GM21390 (cell line): Measurements from ENCODE around the gene RAP1GAP.

Source experiments
- ATAC-seq: cut with Tn5 transposase; IDR thresholded peaks from one replicate; pipeline ENCODE4 v1.9.1; 2021; ENCODE audit not compliant: unreplicated experiment

The RAP1GAP gene

GRCh38 chr1:21550097-21550496, 119.1 kb downstream of the RAP1GAP start:
- ATAC-seq = no peak

- no peak for ATAC-seq
Measured at GRCh38 chr1:21547876-21548275, 121.3 kb downstream of the RAP1GAP start.
